NCI-H1105 (cell line): ENCODE data around the gene AP3D1.

Experiments
- DNase-seq: peaks from one replicate; lab custom pipeline; 2025; lab: John Stamatoyannopoulos, UW

AP3D1 gene

DNA sequence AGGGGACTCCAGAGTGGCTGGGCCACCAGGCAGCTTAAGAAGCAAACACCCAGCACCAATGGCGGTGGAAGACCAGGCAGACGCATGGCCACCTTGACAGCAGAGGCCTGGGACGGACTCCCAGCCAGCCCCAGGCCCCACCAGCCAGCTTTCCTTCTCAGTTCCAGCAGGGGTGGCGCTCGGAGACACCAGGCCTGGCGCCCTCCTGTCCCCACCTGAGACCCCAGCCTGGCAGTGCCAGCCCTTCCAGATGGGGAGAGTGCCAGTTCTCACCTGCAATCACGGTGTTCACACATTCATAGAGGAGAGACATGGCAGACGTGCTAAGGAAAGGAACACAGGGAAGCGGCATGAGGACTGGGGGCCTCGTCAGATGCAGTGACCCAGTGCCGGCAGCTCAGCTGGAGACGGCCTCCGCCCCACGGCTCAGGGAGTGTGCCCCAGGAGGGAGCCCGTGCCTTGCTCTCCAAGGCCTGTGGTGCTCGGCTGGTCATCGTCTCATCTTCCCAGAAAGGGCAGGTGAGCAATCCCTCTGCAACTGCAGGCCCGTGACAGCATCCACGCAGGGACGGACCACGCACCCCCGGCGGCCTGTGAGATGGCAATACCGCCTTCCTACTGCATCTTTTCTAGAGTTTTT, 24.4 kb downstream of the AP3D1 start:
- DNase-seq: no peak

DNA sequence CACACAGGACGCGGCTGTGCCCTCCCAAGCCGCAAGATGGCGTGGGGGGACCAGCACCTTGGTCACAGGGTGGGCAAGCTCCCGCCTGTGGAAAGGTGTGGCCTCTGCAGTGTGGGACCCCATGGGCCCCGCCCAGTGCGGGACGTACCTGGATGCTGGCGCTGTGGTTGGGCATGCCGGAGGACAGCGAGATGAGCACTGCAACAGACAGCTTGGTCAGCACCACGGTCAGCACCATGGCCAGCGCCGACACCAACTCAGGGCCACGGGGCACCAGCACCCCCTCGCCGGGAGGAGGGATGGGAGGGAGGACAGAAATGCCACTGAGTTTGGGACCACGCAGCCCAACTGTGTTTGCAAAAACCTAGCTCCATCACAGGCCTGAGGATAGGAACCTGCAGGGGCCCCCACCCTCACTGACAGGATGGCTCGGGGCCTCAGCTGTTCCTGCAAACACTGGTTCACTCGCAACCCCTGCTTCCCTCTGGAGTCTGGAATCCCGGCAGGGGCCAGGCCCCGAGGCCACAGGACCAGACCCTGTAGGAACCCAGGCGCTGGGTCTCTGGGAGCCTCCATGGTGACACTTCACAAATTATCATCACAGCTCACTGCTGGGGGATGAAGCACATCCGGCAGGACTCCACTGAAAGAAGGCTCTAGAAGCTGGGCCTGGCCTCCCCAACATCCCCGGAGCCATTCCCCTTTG, 27.5 kb downstream of the AP3D1 start:
- no peak for DNase-seq

GRCh38 chr19:2122982-2123381, 28.4 kb downstream of the AP3D1 start:
- DNase-seq: no peak

DNA sequence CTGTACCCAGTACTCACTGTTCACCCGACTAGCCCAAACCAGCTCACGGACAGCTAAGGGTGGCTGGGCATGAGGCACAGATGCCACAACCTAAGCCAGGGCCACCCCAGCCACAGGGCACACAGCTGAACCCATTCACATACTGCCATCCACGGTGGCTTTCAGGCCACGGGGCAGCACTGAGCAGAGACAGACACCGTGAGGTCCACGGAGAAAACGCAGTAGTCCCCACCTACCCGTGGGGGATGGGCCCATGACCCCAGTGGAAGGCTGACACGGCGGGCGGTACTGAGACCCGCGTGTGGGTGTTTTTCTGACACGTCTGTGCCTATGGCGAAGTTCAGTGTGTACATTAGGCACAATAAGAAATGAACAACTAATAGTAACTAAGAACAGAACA, 29.1 kb downstream of the AP3D1 start:
- no peak for DNase-seq

- no peak for DNase-seq
These were observed 29.8 kb downstream of the AP3D1 start for GRCh38 chr19:2121416-2122051.

- no peak for DNase-seq
These were observed 30.5 kb downstream of the AP3D1 start for GRCh38 chr19:2120821-2121220.

- DNase-seq: no peak
These were observed 31.2 kb downstream of the AP3D1 start for GRCh38 chr19:2119921-2120785.

DNA sequence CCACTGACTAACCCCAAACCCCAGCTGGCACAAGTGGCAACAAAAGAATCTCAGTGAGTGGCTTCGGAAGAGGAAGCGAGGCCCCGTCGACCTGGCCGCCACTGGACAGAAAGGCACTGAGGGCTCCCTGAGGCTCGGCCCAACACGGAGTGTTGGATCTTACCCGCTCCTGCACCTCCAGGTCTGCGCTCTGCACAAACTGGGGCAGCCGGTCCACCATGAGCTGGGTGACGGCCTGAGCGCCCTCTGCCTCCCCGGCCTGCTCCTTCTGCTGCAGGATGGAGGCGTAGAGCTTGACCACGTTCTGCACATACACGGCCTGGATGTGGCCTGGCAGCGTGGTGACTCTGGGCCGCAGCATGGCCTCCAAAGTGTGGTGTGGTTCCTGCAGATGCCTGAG, 32.9 kb downstream of the AP3D1 start:
- no peak for DNase-seq

DNA sequence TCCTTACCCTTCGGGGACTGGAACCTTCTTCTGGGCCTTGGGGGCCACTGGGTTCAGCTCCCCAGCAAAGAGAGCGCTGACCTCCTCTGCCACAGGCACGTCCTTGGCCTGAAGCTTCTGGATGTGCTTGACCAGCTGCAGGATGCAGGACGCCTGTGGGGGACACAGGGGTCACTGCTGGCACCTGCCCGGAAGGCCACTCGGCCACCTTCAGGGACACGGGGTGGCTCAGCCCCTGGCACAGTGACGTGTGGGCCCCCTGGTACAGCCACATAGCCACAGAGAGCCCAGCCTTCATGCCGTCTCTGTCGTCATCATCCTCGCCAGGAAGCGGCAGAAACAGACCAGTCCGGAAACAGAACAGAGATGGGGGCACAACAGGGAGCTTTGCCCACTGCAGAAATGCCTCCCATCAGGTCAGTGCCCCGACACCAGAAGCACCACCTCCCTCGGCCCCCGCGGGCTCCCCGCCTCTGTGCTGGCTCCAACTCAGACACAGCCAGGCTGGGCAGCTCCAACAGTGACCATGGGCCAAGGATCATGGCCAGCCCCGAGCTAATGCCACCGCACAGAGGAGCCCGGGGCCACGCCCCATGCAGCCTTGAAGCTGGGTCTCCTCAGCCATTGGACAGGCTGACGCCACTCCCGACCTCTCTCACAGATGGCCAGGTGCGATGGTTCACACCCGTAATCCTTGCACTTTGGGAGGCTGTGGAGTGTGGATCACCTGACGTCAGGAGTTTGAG, 34.0 kb downstream of the AP3D1 start:
- DNase-seq: no peak

- DNase-seq: no peak
These were observed 34.9 kb downstream of the AP3D1 start for GRCh38 chr19:2116507-2116906.

DNA sequence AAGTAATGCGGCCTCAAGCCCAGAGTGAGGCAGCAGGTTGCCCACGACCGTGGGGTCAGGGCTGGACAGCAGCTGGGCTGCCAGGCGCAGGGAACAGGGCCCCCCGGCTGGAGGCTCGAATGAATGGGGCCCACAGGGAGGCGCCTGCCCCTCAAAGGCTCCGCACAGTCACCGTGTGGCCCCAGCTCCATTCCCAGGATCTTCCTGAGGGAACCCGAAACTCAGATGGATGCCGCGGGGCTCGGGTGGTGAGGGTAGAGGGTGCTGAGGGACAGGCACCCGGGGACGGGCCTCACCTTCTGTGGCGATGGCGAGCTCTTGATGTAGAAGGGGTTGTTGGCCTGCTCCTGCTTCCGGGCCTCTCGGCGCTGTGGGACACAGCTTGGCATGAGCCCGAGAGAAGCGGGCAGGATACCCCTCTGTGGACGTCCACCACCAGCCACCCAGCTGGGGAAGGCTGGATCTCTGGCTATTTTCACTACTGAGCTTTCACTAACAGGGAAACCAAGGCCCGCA, 35.4 kb downstream of the AP3D1 start:
- DNase-seq: no peak

DNA sequence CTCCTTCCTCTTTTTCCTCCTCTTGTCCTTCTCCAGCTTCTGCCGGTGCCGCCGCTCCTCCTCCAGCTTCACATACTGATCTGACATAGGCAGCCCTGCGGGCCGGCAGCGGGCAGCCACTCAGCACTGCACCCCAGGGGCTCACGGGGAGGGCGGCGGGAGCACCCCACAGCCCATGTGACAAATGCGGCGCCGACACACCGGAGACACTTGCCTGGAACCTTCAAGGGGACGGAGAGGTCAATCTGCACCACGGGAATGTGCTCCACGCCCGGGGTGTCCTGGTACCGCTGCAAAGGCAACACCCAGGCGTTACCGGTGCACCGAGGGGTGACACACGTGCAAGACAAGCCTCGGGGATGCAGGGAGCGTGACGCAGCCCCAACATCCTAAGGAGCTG, 36.0 kb downstream of the AP3D1 start:
- no peak for DNase-seq

GRCh38 chr19:2114821-2115220, 36.5 kb downstream of the AP3D1 start:
- DNase-seq: no peak

DNA sequence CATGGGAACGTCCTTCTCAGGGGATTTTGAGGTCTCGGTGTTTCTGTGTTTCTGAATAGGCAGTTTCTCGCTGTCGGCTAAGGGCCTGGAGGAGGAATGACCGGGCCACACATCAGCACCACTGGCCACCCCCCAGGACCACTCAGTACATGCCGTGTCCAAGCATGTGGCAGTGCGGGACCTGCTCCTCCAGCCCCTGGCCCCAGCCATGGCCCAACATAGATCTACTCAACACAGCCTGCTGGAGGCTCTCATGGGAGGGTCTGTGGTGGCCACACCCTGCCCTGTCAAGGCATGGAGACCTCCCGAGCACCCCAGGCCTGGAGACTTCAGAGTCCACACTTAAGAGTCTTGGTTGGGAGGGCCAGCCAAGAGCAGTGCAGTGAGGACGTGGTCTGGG, 37.1 kb downstream of the AP3D1 start:
- no peak for DNase-seq

DNA sequence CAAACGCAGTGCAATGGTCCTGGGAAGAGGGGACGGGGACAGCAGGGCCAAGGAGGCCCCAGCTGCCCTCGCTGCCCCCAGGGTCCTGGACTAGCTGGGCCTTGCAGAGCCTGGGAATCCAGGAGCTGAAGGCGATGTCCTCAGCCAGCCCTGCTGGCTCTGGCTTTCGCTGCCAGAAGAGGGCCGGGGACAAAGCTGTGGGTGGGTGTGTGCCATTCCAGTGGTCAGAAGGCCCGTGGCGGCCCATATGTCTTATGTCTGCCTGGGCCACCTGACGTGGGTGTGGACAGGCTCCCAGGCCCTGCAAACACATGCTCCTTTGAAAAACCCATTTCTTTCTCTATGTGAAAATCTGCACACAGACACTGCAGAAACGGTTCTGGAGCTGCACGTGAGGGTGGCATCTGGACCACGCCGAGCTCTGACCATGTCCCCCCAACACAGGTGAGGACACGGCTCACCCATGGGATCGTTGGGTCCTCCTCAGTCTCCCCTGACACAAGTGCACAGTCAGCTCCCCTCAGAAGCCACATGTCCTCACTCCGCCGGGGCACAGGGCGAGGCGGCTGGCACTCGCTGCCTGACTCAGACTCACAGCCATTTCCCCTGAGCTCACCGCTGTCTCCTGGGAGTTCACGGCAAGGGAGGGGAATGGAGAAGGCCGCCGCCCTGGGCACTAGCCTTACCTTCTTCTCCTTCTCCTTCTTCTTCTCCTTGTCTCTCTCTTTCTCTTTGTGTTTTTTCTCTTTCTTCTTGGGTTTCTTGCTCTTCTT, 37.7 kb downstream of the AP3D1 start:
- DNase-seq: no peak

DNA sequence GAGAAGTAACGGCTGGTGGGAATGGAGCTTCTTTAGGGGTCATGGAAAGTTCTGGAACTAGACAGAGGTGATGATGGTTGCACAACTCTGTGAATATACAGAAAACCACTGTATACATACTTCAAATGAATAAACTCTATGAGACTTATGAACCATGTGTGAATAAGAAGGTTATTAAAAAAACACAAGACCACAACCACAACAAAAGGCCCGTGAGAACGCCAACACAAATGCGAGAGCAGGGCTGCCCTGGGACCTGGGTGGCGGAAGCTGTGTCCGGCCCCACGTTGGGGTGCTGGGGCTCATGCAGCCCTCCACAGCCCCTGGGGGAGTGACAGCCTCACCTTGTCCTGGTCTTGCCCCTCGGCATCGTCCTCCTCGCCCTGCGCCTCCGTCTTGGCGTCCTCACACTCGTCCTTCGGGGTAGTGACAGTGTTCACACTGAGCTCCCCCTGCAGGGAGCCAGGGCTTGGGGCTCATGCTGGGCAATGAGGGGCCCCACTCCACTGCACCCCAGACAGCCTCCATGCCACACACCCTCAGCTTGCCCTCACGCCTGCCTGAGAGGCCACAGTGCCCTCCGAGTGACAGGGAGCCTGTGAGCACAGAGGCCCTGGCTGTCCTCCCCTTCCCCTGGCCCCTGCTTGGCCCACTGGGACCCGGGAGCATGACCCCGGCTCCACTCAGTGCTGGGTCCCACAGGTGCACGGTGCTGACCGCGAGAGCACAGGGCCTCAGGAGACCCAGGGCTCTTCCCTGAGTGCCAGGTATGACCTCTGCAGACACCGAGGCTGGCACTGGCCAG, 38.6 kb downstream of the AP3D1 start:
- DNase-seq: no peak

GRCh38 chr19:2111886-2112285, 39.5 kb downstream of the AP3D1 start:
- DNase-seq: no peak

- DNase-seq: no peak
These were observed 39.9 kb downstream of the AP3D1 start for GRCh38 chr19:2111425-2111824.

DNA sequence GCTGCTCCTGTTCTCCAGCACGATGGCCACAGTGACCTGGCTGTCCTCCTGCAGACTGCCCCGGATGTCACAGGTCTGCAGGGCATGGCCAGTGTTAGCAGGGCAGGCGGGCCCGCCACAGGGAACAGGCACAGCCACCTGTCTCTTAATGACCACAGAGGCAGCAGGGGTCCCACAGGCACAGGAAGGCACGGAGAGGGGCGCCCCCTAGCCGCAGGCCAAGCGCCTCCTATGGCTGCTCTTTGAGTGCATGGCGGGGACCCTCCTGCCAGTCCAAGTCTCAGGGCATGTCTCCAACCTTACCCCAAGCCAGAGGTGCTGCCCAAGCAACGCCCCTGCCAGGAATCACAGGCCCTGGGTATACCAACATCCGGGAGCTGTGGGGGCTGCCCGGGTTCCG, 40.5 kb downstream of the AP3D1 start:
- DNase-seq: no peak
